K562 (cell line): ENCODE measurements around the gene CDK4. TPM values are rescaled to one million over a fixed set of nuclear protein-coding genes. Genes with fewer than 3 reads are reported as not detected.

Experiments
- ATAC-seq: fragments of 200-7000 bp; cut with Tn5 transposase; 3 replicates; pipeline ENCODE4 v1.9.1; 2020; ENCODE audit warnings: moderate library complexity
- BruUV-seq: library from RNA; stranded (reverse); fragments of 400-500 nt; replicated peaks from 2 replicates; lab custom pipeline; 2021; lab: Mats Ljungman, UMichigan
- CTCF ChIA-PET: fragments of 300-600 bp; formaldehyde crosslinking; extraction: SDS; loops from one replicate; lab custom pipeline; 2021; ENCODE audit warnings: low intra/inter-chr PET ratio; lab: Yijun Ruan, JAX
- POLR2A ChIA-PET: fragments of 300-600, 350-650 bp; sonication (Branson Sonifier 250); formaldehyde crosslinking; extraction: SDS; loops from one replicate; lab custom pipeline; 2021; ENCODE audit warnings: antibody characterized with exemption, inconsistent platforms; lab: Yijun Ruan, JAX
- DNase-seq, 4 experiments: peaks; one replicate each; pipeline versions ENCODE4 v3.0.0 to v3.0.0-alpha.2; 2011 to 2018; ENCODE audit warnings: low spot score in 3 of 4, mixed read lengths in 3 of 4; ENCODE audit errors: extremely low read depth in 1 of 4
- FAIRE-seq: peaks from 2 replicates; lab custom pipeline; 2011; peaks lifted over from hg19 to GRCh38; lab: Jason Lieb, UNC
- H2AFZ ChIP-seq: 2 replicates; pipeline ENCODE4 v1.6.0; 2011; ENCODE audit warnings: low read depth, low read length, control low read depth, inconsistent platforms
- H3K27ac ChIP-seq: fragments of 200-600 bp; 3 replicates; pipeline ENCODE4 v1.8.0; 2011; ENCODE audit warnings: low read depth, mild to moderate bottlenecking, control low read depth, inconsistent platforms, low read length, moderate library complexity, mixed read lengths; ENCODE audit errors: extremely low read depth
- H3K27me3 ChIP-seq, 2 experiments: fragments of 300-600 bp in 1 of 2; 2 replicates in 1 of 2; 3 replicates in 1 of 2; pipeline versions ENCODE4 v1.6.0 to v1.8.0; 2011; ENCODE audit warnings: inconsistent platforms in 2 of 2, low read length in 2 of 2, mild to moderate bottlenecking in 1 of 2, mixed read lengths in 1 of 2, moderate library complexity in 1 of 2; ENCODE audit not compliant: control insufficient read depth in 2 of 2, insufficient read depth in 2 of 2
- H3K36me3 ChIP-seq: fragments of 300-600 bp; 3 replicates; pipeline ENCODE4 v1.8.0; 2011; ENCODE audit warnings: mild to moderate bottlenecking, low read length, inconsistent platforms; ENCODE audit not compliant: control insufficient read depth, insufficient read depth
- H3K4me1 ChIP-seq, 2 experiments: fragments of 200-600 bp in 1 of 2; replicated peaks in 1 of 2; 2 replicates in 1 of 2; 3 replicates in 1 of 2; pipeline versions ENCODE4 v1.5.1 to v1.8.0; 2011; ENCODE audit warnings: inconsistent platforms in 2 of 2, low read length in 2 of 2, mild to moderate bottlenecking in 1 of 2, mixed read lengths in 1 of 2, moderate library complexity in 1 of 2; ENCODE audit not compliant: control insufficient read depth in 2 of 2, insufficient read depth in 2 of 2
- H3K4me2 ChIP-seq: 2 replicates; pipeline ENCODE4 v1.6.1; 2011; ENCODE audit warnings: low read length, control low read depth, inconsistent platforms, mixed read lengths; ENCODE audit not compliant: insufficient read depth
- H3K4me3 ChIP-seq: fragments of 200-600 bp; sonication (generic), shearing (Covaris generic); 2 replicates; pipeline ENCODE4 v1.5.1; 2016; ENCODE audit warnings: control low read depth, inconsistent platforms
- H3K79me2 ChIP-seq: fragments of 200-600 bp; 3 replicates; pipeline ENCODE4 v1.8.0; 2011; ENCODE audit warnings: low read length, inconsistent platforms; ENCODE audit not compliant: control insufficient read depth, insufficient read depth
- H3K9ac ChIP-seq, 2 experiments: 2 replicates each; pipeline versions ENCODE4 v1.6.0 to v1.6.1; 2011; ENCODE audit warnings: low read depth in 2 of 2, low read length in 2 of 2, control low read depth in 1 of 2, inconsistent platforms in 1 of 2, mild to moderate bottlenecking in 1 of 2, mixed read lengths in 1 of 2; ENCODE audit not compliant: insufficient read depth in 1 of 2
- H3K9me1 ChIP-seq: one replicate; pipeline ENCODE4 v1.6.0; 2011; ENCODE audit warnings: inconsistent platforms, mild to moderate bottlenecking, low read length, moderate library complexity; ENCODE audit not compliant: control insufficient read depth, insufficient read depth
- H3K9me3 ChIP-seq: replicated peaks from 2 replicates; pipeline ENCODE4 v1.5.1; 2011; ENCODE audit warnings: low read depth, low read length, inconsistent platforms; ENCODE audit not compliant: control insufficient read depth, insufficient read depth
- H4K20me1 ChIP-seq: replicated peaks from 2 replicates; pipeline ENCODE4 v1.6.1; 2011; ENCODE audit warnings: low read length, inconsistent platforms, mixed read lengths; ENCODE audit not compliant: control insufficient read depth, insufficient read depth
- ARHGAP35 ChIP-seq: fragments of 450-650 bp; IDR thresholded peaks from 2 replicates; pipeline ENCODE4 v1.6.1; 2018; ENCODE audit not compliant: partially characterized antibody
- CAMTA2 ChIP-seq: fragments of 250-450 bp; sonication (Bioruptor Pico); conservative IDR thresholded peaks from 2 replicates; pipeline ENCODE4 v1.5.1; 2022
- ESRRA ChIP-seq: fragments of 450-650 bp; IDR thresholded peaks from 2 replicates; pipeline ENCODE4 v1.6.1; 2014; ENCODE audit warnings: low read depth, mild to moderate bottlenecking, moderate library complexity, borderline replicate concordance
- GATAD2B ChIP-seq: fragments of 450-650 bp; IDR thresholded peaks from 2 replicates; pipeline ENCODE4 v1.6.1; 2017; ENCODE audit warnings: mild to moderate bottlenecking, borderline replicate concordance
- KLF1 ChIP-seq: fragments of 450-650 bp; IDR thresholded peaks from 2 replicates; pipeline ENCODE4 v1.6.1; 2016; ENCODE audit warnings: missing genetic modification characterization, missing compliant biosample characterization
- MAFK ChIP-seq: IDR thresholded peaks from 2 replicates; pipeline ENCODE4 v1.6.1; 2011; ENCODE audit warnings: low read length, improper control_type of control experiment
- MECOM ChIP-seq: fragments of 250-450 bp; sonication (Bioruptor Pico); IDR thresholded peaks from 2 replicates; pipeline ENCODE4 v1.8.0; 2022; ENCODE audit warnings: inconsistent platforms
- PRMT5 ChIP-seq: sonication (generic); formaldehyde crosslinking; IDR thresholded peaks from 2 replicates; pipeline ENCODE4 v1.5.0; 2020; ENCODE audit warnings: missing genetic modification reagents
- TCF7L2 ChIP-seq: fragments of 150-350 bp; IDR thresholded peaks from 2 replicates; pipeline ENCODE4 v1.6.1; 2016; ENCODE audit warnings: low read depth, mild to moderate bottlenecking, low read length, moderate library complexity
- TFAM ChIP-seq: fragments of 250-450 bp; sonication (Bioruptor Pico); conservative IDR thresholded peaks from 2 replicates; pipeline ENCODE4 v1.5.0; 2021; ENCODE audit warnings: mild to moderate bottlenecking, moderate library complexity
- ZEB2 ChIP-seq: fragments of 450-650 bp; IDR thresholded peaks from 2 replicates; pipeline ENCODE4 v1.6.1; 2016
- ZNF707 ChIP-seq: fragments of 250-450 bp; sonication (Bioruptor Pico); conservative IDR thresholded peaks from 2 replicates; pipeline ENCODE4 v1.8.0; 2022; ENCODE audit warnings: inconsistent platforms, mild to moderate bottlenecking, moderate library complexity
- whole genome bisulfite sequencing: fragments of 100-300 bp; shearing (Covaris generic); methylation state at CpG from one replicate; pipeline ENCODE4 v1.1.6; 2016; ENCODE audit warnings: low coverage, mixed read lengths; ENCODE audit not compliant: insufficient coverage; ENCODE audit errors: missing lambda C conversion rate; 5-methylcytosine and 5-hydroxymethylcytosine counted together
- in situ Hi-C: fragments of 300-500 bp; cut with MboI; formaldehyde crosslinking; loops from 4 replicates; pipeline ENCODE4 v1.15.0; 2018; ENCODE audit warnings: inconsistent platforms, mixed read lengths
- intact Hi-C: fragments of 100-400 bp; cut with micrococcal nuclease; formaldehyde crosslinking; loops from 2 replicates; pipeline ENCODE4 v1.14.2; 2022
- polyA plus RNA-seq, 8 experiments: library from polyadenylated mRNA; depleted of rRNA in 4 of 8; stranded (reverse) in 5 of 8; unstranded in 3 of 8; fragments of >200 nt; fragmentation: Nextera tagmentation in 2 of 8; fragmentation: Illumina TruSeq in 1 of 8; extraction: Ambion mirVana in 2 of 8; extraction: Trizol in 1 of 8; gene quantifications; 2 replicates each; pipeline versions ENCODE4 v1.2.1 to v1.2.3, GENCODE V29; 2011 to 2014; ENCODE audit warnings: inconsistent platforms in 1 of 8, missing spikeins in 1 of 8
- total RNA-seq, 7 experiments: library from RNA; depleted of rRNA in 6 of 7; stranded (reverse); fragments of >200 nt in 6 of 7; fragmentation: Illumina TruSeq in 2 of 7; extraction: Trizol in 2 of 7; gene quantifications; 2 replicates each; pipeline versions ENCODE4 v1.2.1 to v1.2.3, GENCODE V29; 2011 to 2021; ENCODE audit warnings: low replicate concordance in 1 of 7
- TF ChIP-seq, protein P1 (sequence below): fragments of 250-450 bp; sonication (Bioruptor Pico); IDR thresholded peaks from 2 replicates; pipeline ENCODE4 v1.4.0; 2020; ENCODE audit warnings: mild to moderate bottlenecking, moderate library complexity
- TF ChIP-seq, protein P2 (sequence below): sonication (generic); formaldehyde crosslinking; IDR thresholded peaks from 2 replicates; pipeline ENCODE4 v1.8.0; 2022; ENCODE audit warnings: mild to moderate bottlenecking, missing genetic modification reagents
- TF ChIP-seq, protein P3 (sequence below): fragments of 200-800 bp; sonication (Bioruptor generic); IDR thresholded peaks from 2 replicates; pipeline ENCODE4 v1.6.1; 2017; ENCODE audit warnings: missing genetic modification characterization, missing compliant biosample characterization

Gene CDK4
- total and polyA plus RNA-seq, 9 of the 15 experiments (the other 6 are each of a cell fraction or from before 2014, with no cell fraction given), result 37.8 to 436 (median 238) TPM

DNA sequence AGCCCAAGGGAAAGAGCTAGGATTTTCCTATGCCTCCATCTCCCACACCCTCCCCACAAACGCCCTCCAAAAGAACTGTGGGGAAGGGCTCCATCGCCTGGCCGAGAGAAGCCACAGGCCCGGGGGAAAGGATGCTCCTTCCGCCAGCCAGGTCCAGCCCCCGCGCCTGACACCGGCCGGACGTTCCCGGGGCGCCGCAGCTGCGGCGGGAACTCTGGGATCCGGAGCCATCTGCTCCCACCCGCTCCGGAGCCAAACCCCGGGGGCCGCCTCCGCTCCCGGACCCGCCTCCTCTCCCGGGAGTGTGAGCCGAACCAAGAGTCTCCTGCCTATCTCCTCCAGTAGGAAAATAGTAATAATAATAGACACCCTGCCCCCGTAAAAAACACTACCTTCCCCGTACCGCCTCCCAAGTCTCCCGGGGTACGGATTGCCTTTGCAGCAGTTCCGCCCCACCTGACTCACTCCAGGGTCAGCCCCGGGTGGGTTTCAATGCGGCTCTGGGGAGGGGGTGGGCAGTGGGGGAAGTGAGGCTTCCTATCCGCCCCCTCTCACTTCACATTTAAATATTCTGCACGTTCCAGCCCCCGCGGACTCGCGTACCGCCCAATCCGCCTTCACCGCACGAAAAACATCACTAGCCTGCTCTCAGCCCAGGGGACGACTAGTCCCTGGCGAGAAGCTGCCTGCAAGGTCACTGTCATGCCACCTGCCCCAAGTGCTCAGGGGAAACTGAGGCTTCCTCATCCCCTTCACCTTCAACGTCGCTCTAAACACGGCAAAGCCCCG is 16.0 kb downstream of the CDK4 start:
- in situ Hi-C loops (no loop called here), intact Hi-C loops (loop anchor here (1.0 to 5.0 kb wide), 4 partner anchors 103 to 273 kb away; partner anchors contain the start of genes B4GALNT1, DDIT3 and MBD6)
- peak overlapping the region; percentile 51 to 87 for H3K9ac ChIP-seq
- peak; percentile 85 for FAIRE-seq
- ChIA-PET CTCF (interaction anchor here (0.6 to 2.3 kb wide), 2 partner anchors 103 to 153 kb away, joined by 3 to 17 read pairs; partner anchors contain the start of gene B4GALNT1), POLR2A (interaction anchor here (0.5 to 3.5 kb wide), 10 partner anchors 9 to 239 kb away, joined by 3 to 15 read pairs (median 3); partner anchors contain the start of genes CDK4, DDIT3, PIP4K2C and TSPAN31)
- H3K4me2 ChIP-seq, result peak overlapping the region; percentile 81
- peak overlapping the region; percentile 94 for H2AFZ ChIP-seq
- ATAC-seq, result peak; percentile 93
- BruUV-seq, result no TSS peak
- under 1% methylated on average over 44 of the region's 49 CpGs for WGBS
- H3K4me1 ChIP-seq, result peaks cover 9 to 31% of the 10 kb centered on the region in 2 experiments; a peak in 4 of 5 replicates
- no peaks in the 10 kb centered on the region for H3K9me3 ChIP-seq
- no peaks in the 10 kb centered on the region for H4K20me1 ChIP-seq
- peak; percentile 77 to 85 (median 82) for DNase-seq
- H3K27ac ChIP-seq, result peak overlapping the region; percentile 11; the same call in 2 of the 3 replicates
- H3K36me3 ChIP-seq, result no peaks in the 10 kb centered on the region
- peaks cover 20 to 59% of the 10 kb centered on the region in 2 experiments for H3K27me3 ChIP-seq
- H3K9me1 ChIP-seq, result peaks cover 4% of the 10 kb centered on the region
- no peaks in the 10 kb centered on the region for H3K79me2 ChIP-seq
- H3K4me3 ChIP-seq, result peak overlapping the region; percentile 38
- TF ChIP-seq TFAM (CRISPR knock-in tag) (no peak), ARHGAP35 (no peak), MECOM (no peak), MAFK (no peak), ESRRA (0 out of 2 replicates have a peak, but pooled peaks have one; percentile 24), KLF1 (tag) (no peak), ZNF707 (no peak), TCF7L2 (no peak), ZEB2 (0 out of 2 replicates have a peak, but pooled peaks have one; percentile 31), GATAD2B (no peak), CAMTA2 (CRISPR knock-in tag) (no peak), PRMT5 (CRISPR knock-in tag) (no peak)
- TF ChIP-seq, protein P1, sequence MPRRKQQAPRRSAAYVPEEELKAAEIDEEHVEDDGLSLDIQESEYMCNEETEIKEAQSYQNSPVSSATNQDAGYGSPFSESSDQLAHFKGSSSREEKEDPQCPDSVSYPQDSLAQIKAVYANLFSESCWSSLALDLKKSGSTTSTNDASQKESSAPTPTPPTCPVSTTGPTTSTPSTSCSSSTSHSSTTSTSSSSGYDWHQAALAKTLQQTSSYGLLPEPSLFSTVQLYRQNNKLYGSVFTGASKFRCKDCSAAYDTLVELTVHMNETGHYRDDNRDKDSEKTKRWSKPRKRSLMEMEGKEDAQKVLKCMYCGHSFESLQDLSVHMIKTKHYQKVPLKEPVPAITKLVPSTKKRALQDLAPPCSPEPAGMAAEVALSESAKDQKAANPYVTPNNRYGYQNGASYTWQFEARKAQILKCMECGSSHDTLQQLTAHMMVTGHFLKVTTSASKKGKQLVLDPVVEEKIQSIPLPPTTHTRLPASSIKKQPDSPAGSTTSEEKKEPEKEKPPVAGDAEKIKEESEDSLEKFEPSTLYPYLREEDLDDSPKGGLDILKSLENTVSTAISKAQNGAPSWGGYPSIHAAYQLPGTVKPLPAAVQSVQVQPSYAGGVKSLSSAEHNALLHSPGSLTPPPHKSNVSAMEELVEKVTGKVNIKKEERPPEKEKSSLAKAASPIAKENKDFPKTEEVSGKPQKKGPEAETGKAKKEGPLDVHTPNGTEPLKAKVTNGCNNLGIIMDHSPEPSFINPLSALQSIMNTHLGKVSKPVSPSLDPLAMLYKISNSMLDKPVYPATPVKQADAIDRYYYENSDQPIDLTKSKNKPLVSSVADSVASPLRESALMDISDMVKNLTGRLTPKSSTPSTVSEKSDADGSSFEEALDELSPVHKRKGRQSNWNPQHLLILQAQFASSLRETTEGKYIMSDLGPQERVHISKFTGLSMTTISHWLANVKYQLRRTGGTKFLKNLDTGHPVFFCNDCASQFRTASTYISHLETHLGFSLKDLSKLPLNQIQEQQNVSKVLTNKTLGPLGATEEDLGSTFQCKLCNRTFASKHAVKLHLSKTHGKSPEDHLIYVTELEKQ, result no peak
- TF ChIP-seq, protein P2, sequence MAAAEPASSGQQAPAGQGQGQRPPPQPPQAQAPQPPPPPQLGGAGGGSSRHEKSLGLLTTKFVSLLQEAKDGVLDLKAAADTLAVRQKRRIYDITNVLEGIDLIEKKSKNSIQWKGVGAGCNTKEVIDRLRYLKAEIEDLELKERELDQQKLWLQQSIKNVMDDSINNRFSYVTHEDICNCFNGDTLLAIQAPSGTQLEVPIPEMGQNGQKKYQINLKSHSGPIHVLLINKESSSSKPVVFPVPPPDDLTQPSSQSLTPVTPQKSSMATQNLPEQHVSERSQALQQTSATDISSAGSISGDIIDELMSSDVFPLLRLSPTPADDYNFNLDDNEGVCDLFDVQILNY, result no peak
- TF ChIP-seq, protein P3, sequence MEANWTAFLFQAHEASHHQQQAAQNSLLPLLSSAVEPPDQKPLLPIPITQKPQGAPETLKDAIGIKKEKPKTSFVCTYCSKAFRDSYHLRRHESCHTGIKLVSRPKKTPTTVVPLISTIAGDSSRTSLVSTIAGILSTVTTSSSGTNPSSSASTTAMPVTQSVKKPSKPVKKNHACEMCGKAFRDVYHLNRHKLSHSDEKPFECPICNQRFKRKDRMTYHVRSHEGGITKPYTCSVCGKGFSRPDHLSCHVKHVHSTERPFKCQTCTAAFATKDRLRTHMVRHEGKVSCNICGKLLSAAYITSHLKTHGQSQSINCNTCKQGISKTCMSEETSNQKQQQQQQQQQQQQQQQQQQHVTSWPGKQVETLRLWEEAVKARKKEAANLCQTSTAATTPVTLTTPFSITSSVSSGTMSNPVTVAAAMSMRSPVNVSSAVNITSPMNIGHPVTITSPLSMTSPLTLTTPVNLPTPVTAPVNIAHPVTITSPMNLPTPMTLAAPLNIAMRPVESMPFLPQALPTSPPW (CRISPR knock-in tag), result peak; percentile 64
